Right lobe of liver (tissue), 6 donors: ENCODE data around the gene CNTD1. TPM values are rescaled to one million over a fixed set of nuclear protein-coding genes. Genes with fewer than 3 reads are reported as not detected.

Experiments
- ATAC-seq, 4 donors: fragments of 200-7000 bp; cut with Tn5 transposase; one replicate each; pipeline ENCODE4 v1.9.1; 2020; ENCODE audit warnings: mild to moderate bottlenecking in 4 of 4, moderate library complexity in 4 of 4
- DNase-seq, 3 donors: peaks; one replicate each; pipeline ENCODE4 v3.0.0-alpha.2; 2020
- H3K27ac ChIP-seq, 3 donors: fragments of 200-600 bp; one replicate each; pipeline ENCODE4 v1.8.0; 2022
- H3K27me3 ChIP-seq, 2 donors: fragments of 200-600 bp; one replicate each; pipeline ENCODE4 v1.8.0; 2022
- H3K36me3 ChIP-seq, 4 donors: fragments of 200-600 bp; sonication (generic) in 1 of 4; one replicate each; pipeline versions ENCODE4 v1.5.1 to v1.8.0; 2017 to 2022; ENCODE audit warnings: control low read depth in 1 of 4
- H3K4me1 ChIP-seq, 4 donors: fragments of 200-600 bp; sonication (generic) in 1 of 4; one replicate each; pipeline versions ENCODE4 v1.5.1 to v1.8.0; 2017 to 2022; ENCODE audit warnings: control low read depth in 1 of 4
- H3K4me3 ChIP-seq, 3 donors: fragments of 200-600 bp; one replicate each; pipeline ENCODE4 v1.8.0; 2022
- H3K9me3 ChIP-seq, 4 donors: fragments of 200-600 bp; sonication (generic) in 1 of 4; one replicate each; pipeline versions ENCODE4 v1.5.1 to v1.8.0; 2017 to 2022; ENCODE audit warnings: control low read depth in 1 of 4
- POLR2A ChIP-seq: fragments of 450-650 bp; IDR thresholded peaks from one replicate; pipeline ENCODE4 v1.6.1; 2017; ENCODE audit warnings: antibody characterized with exemption, mild to moderate bottlenecking
- WGBS: methylation state at CpG from one replicate; pipeline ENCODE4 v1.1.6; 2018; ENCODE audit warnings: low coverage, low lambda C conversion rate; ENCODE audit not compliant: insufficient coverage; ENCODE audit errors: missing lambda C conversion rate; 5-methylcytosine and 5-hydroxymethylcytosine counted together
- intact Hi-C, 2 donors: fragments of 100-400 bp; cut with DNase I; formaldehyde crosslinking; loops; one replicate each; pipeline versions ENCODE4 v1.11.2 to v1.14.1; 2022
- total RNA-seq, 6 experiments: library from RNA; depleted of rRNA in 2 of 6; stranded (reverse); fragments of >200 nt in 2 of 6; fragmentation: NEBNext Ultra II Directional in 3 of 6; extraction: Animal tissue kit (Norgen Biotek cat#: 25700) in 3 of 6; gene quantifications; one replicate each; pipeline versions ENCODE4 v1.1.0 to v1.2.4, GENCODE V29; 2016 to 2023
- TF ChIP-seq, protein P1 (sequence below), 4 donors: fragments of 200-600 bp in 3 of 4; fragments of 450-650 bp in 1 of 4; IDR thresholded peaks; one replicate each; pipeline versions ENCODE4 v1.5.1 to v1.8.0; 2016 to 2022; ENCODE audit warnings: antibody characterized with exemption in 4 of 4, mild to moderate bottlenecking in 2 of 4
- donor health status: DM: no; HTN: yes; CAD: no.
- donor health status: DM: no; HTN: no; CAD: no.
- donor health status: DM: no; HTN: no; CAD: no.
- donor health status: DM: no; HTN: yes; CAD: no.
- donor health status: DM: no; HTN: yes; CAD: no.

CNTD1 gene
- total RNA-seq, 6 experiments from 2014 or later: 0.15 TPM; not detected in 5

DNA sequence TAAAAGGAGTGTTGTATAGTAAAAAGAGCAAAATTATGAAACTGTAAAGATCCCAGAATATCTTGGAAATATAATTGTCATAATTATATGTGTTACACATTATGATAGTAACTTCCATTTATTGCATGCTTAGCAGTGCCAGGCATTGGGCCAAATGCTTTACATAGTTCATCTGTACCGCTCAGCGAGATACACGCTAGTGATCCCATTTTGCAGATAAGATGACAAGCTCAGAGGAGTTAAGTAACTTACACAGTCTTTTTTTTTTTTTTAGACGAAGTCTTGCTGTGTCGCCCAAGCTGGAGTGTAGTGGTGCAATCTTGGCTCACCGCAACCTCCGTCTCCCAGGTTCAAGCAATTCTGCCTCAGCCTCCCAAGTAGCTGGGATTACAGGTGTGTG is 47.0 kb upstream of the CNTD1 start:
- intact Hi-C loops: no loop called here

DNA sequence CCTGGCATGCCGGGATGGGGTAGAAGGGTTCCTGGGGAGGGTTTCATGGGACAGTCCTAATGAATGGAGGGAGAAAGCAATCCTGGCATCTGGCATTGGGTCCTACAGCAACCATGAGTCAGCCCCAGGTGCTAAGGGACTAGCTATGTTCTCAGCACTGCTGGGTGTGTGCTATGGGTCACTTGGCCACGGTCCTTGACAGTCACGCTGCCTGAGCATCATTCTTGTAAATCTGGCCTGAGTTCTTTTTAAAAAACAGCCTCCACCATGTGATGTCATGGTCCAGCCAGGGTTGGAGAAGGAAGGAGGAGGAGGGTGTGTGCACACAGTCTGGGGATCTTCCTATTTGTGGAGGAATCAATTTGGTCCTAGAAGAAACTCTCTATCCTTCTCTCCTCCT is 43.9 kb upstream of the CNTD1 start:
- WGBS: 80% methylated on average over 1 of the region's 3 CpGs
- intact Hi-C loops: no loop called here

More for the DNA sequence above, 47.0 kb upstream of the CNTD1 start:
- no peak for TF ChIP-seq POLR2A
- TF ChIP-seq, protein P1, sequence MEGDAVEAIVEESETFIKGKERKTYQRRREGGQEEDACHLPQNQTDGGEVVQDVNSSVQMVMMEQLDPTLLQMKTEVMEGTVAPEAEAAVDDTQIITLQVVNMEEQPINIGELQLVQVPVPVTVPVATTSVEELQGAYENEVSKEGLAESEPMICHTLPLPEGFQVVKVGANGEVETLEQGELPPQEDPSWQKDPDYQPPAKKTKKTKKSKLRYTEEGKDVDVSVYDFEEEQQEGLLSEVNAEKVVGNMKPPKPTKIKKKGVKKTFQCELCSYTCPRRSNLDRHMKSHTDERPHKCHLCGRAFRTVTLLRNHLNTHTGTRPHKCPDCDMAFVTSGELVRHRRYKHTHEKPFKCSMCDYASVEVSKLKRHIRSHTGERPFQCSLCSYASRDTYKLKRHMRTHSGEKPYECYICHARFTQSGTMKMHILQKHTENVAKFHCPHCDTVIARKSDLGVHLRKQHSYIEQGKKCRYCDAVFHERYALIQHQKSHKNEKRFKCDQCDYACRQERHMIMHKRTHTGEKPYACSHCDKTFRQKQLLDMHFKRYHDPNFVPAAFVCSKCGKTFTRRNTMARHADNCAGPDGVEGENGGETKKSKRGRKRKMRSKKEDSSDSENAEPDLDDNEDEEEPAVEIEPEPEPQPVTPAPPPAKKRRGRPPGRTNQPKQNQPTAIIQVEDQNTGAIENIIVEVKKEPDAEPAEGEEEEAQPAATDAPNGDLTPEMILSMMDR (IDR thresholded peaks at IDR 0.05): no peak
- Histone ChIP-seq H3K9me3 (no peaks in the 10 kb centered on the region), H3K36me3 (no peaks in the 10 kb centered on the region), H3K4me1 (peaks cover 0 to 26% (median 4%) of the 10 kb centered on the region in 4 donors), H3K4me3 (no peak overlapping the region), H3K27ac (no peak overlapping the region), H3K27me3 (no peaks in the 10 kb centered on the region)
- ATAC-seq (no peak), DNase-seq (no peak)
- WGBS: 38% methylated on average over 6 of the region's 7 CpGs

DNA sequence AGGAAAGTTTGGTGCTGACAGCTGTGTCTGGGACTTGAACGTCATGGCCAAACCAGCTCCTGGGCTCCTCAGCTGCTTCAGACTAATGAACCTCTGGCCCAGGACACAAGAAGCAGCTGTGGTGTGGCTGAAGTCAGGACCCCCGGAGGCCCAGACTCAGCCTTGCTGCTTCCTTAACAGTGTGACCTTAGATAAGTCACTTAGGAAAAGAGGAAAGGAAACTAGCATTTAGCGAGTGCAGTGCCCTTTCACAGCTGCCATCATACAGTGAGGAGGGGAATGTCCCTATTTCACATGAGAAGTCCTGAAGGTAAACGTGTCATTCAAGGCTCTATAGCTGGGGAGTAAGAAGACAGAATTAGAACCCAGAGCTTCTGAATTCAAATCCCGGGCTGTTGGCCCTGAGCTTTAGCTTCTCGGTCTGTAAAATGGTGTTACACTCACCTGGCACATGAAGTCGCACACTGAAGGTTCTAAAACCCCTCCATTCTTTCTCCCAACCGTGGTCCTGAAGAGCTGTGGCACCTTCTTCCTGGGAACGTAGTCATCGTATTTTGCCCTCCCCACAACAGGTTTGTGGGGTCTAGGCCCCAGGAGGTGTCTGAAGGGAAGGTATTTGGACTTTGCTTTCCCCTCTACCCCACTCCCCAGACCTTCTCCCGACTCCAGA is 38.5 kb upstream of the CNTD1 start:
- intact Hi-C loops: loop anchor here (5.0 to 10.0 kb wide), 2 partner anchors 38 to 45 kb away; no protein-coding TSS in a partner anchor
- Histone ChIP-seq H3K36me3 (no peaks in the 10 kb centered on the region), H3K27ac (peak overlapping the region in 1 of 3 donors; percentile 38), H3K9me3 (no peaks in the 10 kb centered on the region), H3K4me1 (peaks cover 0 to 15% (median 0%) of the 10 kb centered on the region in 4 donors), H3K27me3 (no peaks in the 10 kb centered on the region), H3K4me3 (peak overlapping the region in 2 of 3 donors; percentile 38 to 47)
- WGBS: 49% methylated on average over 7 of the region's 11 CpGs
- ATAC-seq (peak in 3 of 4 donors; percentile 24 to 39 (median 27)), DNase-seq (no peak)
- TF ChIP-seq POLR2A: no peak
- TF ChIP-seq, protein P1 (IDR thresholded peaks at IDR 0.05): no peak

More for the DNA sequence above, 43.9 kb upstream of the CNTD1 start:
- TF ChIP-seq POLR2A: no peak
- TF ChIP-seq, protein P1 (IDR thresholded peaks at IDR 0.05): no peak
- Histone ChIP-seq H3K4me1 (peaks cover 0 to 8% (median 2%) of the 10 kb centered on the region in 4 donors), H3K27ac (no peak overlapping the region), H3K36me3 (no peaks in the 10 kb centered on the region), H3K4me3 (no peak overlapping the region), H3K9me3 (no peaks in the 10 kb centered on the region), H3K27me3 (no peaks in the 10 kb centered on the region)
- no peak for DNase-seq
- ATAC-seq: no peak

GRCh38 chr17:42760652-42761581 is 37.7 kb upstream of the CNTD1 start, which contains the start of gene RAMP2:
RAMP2 (plus strand) TSS chr17:42761227; CDS start chr17:42761262, 35 bp downstream.
- ATAC-seq: peak; percentile 15 to 57 (median 22)
- peak within 1 kb of the TSS; percentile 18 to 59 (median 21) for H3K27ac ChIP-seq
- no peak for TF ChIP-seq POLR2A
- TF ChIP-seq, protein P1 (IDR thresholded peaks at IDR 0.05): no peak
- WGBS: 18% methylated on average over 14 of the region's 92 CpGs
- no peaks in the 10 kb centered on the region for H3K9me3 ChIP-seq
- H3K4me1 ChIP-seq: peaks cover 0 to 15% (median 0%) of the 10 kb centered on the region in 4 donors
- DNase-seq: peak in 1 of 3 donors; percentile 36
- peak within 1 kb of the TSS; percentile 32 to 47 (median 38) for H3K4me3 ChIP-seq
- no peaks in the 10 kb centered on the region for H3K27me3 ChIP-seq
- intact Hi-C loops: loop anchor here (5.0 to 10.0 kb wide), 2 partner anchors 39 to 46 kb away; no protein-coding TSS in a partner anchor
- no peaks in the 10 kb centered on the region for H3K36me3 ChIP-seq
